K562 (cell line): Measurements from ENCODE around the gene ZP3. TPM values are rescaled to one million over a fixed set of nuclear protein-coding genes. Genes with fewer than 3 reads are reported as not detected.

Source experiments
- ARHGAP35 ChIP-seq: fragments of 450-650 bp; IDR thresholded peaks from 2 replicates; pipeline ENCODE4 v1.6.1; 2018; ENCODE audit not compliant: partially characterized antibody
- BHLHE40 ChIP-seq: IDR thresholded peaks from 2 replicates; pipeline ENCODE4 v1.6.1; 2011; ENCODE audit warnings: low read length, improper control_type of control experiment
- CBFA2T3 ChIP-seq: fragments of 450-650 bp; IDR thresholded peaks from 2 replicates; pipeline ENCODE4 v1.6.1; 2017
- CHD1 ChIP-seq: fragments of 200-600 bp; sonication (generic); IDR thresholded peaks from one replicate; pipeline ENCODE4 v1.6.1; 2012; ENCODE audit warnings: mild to moderate bottlenecking, moderate library complexity, low read length, inconsistent platforms
- EGR1 ChIP-seq: fragments of 450-650 bp; conservative IDR thresholded peaks from 2 replicates; pipeline ENCODE4 v1.6.1; 2017; ENCODE audit warnings: mild to moderate bottlenecking
- ETV6 ChIP-seq, 3 experiments: fragments of 150-350 bp in 1 of 3; sonication (generic) in 1 of 3; formaldehyde crosslinking in 1 of 3; IDR thresholded peaks; 2 replicates each; pipeline versions ENCODE4 v1.6.1 to v1.8.0; 2014 to 2022; ENCODE audit warnings: borderline replicate concordance in 2 of 3, low read depth in 2 of 3, antibody characterized with exemption in 1 of 3, low read length in 1 of 3, mild to moderate bottlenecking in 1 of 3, missing genetic modification reagents in 1 of 3
- EWSR1 ChIP-seq: fragments of 450-650 bp; IDR thresholded peaks from 2 replicates; pipeline ENCODE4 v1.6.1; 2018; ENCODE audit warnings: borderline replicate concordance, mild to moderate bottlenecking, low read depth, moderate library complexity; ENCODE audit not compliant: partially characterized antibody
- FOXA3 ChIP-seq, 2 experiments: fragments of 450-650 bp in 1 of 2; sonication (generic) in 1 of 2; formaldehyde crosslinking; IDR thresholded peaks in 1 of 2; conservative IDR thresholded peaks in 1 of 2; 2 replicates each; pipeline versions ENCODE4 v1.4.0 to v1.8.0; 2020 to 2022; ENCODE audit warnings: mild to moderate bottlenecking in 2 of 2, missing genetic modification reagents in 1 of 2
- GABPB2 ChIP-seq: fragments of 250-450 bp; sonication (Bioruptor Pico); conservative IDR thresholded peaks from 2 replicates; pipeline ENCODE4 v1.5.1; 2021; ENCODE audit warnings: mild to moderate bottlenecking
- HLTF ChIP-seq: fragments of 450-650 bp; IDR thresholded peaks from 2 replicates; pipeline ENCODE4 v1.6.1; 2016
- HMG20A ChIP-seq: fragments of 450-650 bp; formaldehyde crosslinking; conservative IDR thresholded peaks from 2 replicates; pipeline ENCODE4 v1.4.0; 2020; ENCODE audit warnings: mild to moderate bottlenecking, mixed read lengths
- KAT8 ChIP-seq: fragments of 450-650 bp; IDR thresholded peaks from 2 replicates; pipeline ENCODE4 v1.6.1; 2016; ENCODE audit warnings: low read depth, mild to moderate bottlenecking
- KHSRP ChIP-seq: fragments of 450-650 bp; IDR thresholded peaks from 2 replicates; pipeline ENCODE4 v1.6.1; 2017
- MBD2 ChIP-seq: sonication (generic); IDR thresholded peaks from 2 replicates; pipeline ENCODE4 v1.6.1; 2016; ENCODE audit warnings: low read depth, borderline replicate concordance
- MCM3 ChIP-seq: fragments of 450-650 bp; IDR thresholded peaks from 2 replicates; pipeline ENCODE4 v1.6.1; 2016
- MIER1 ChIP-seq: fragments of 450-650 bp; IDR thresholded peaks from 2 replicates; pipeline ENCODE4 v1.6.1; 2016; ENCODE audit warnings: antibody characterized with exemption, mild to moderate bottlenecking, low read depth
- PML ChIP-seq: IDR thresholded peaks from 2 replicates; pipeline ENCODE4 v1.6.1; 2012; ENCODE audit warnings: low read length, inconsistent platforms
- ZKSCAN8 ChIP-seq: fragments of 200-800 bp; sonication (Bioruptor generic); IDR thresholded peaks from 2 replicates; pipeline ENCODE4 v1.6.1; 2016; ENCODE audit warnings: missing genetic modification characterization, missing compliant biosample characterization
- ZNF830 ChIP-seq: fragments of 250-450 bp; sonication (Bioruptor Pico); IDR thresholded peaks from 2 replicates; pipeline ENCODE4 v1.5.0; 2021; ENCODE audit warnings: mild to moderate bottlenecking
- polyA plus RNA-seq, 8 experiments: library from polyadenylated mRNA; depleted of rRNA in 4 of 8; stranded (reverse) in 5 of 8; unstranded in 3 of 8; fragments of >200 nt; fragmentation: Nextera tagmentation in 2 of 8; fragmentation: Illumina TruSeq in 1 of 8; extraction: Ambion mirVana in 2 of 8; extraction: Trizol in 1 of 8; gene quantifications; 2 replicates each; pipeline versions ENCODE4 v1.2.1 to v1.2.3, GENCODE V29; 2011 to 2014; ENCODE audit warnings: inconsistent platforms in 1 of 8, missing spikeins in 1 of 8
- total RNA-seq, 7 experiments: library from RNA; depleted of rRNA in 6 of 7; stranded (reverse); fragments of >200 nt in 6 of 7; fragmentation: Illumina TruSeq in 2 of 7; extraction: Trizol in 2 of 7; gene quantifications; 2 replicates each; pipeline versions ENCODE4 v1.2.1 to v1.2.3, GENCODE V29; 2011 to 2021; ENCODE audit warnings: low replicate concordance in 1 of 7
- TF ChIP-seq, protein P1 (sequence below), 2 experiments: fragments of 450-650 bp; conservative IDR thresholded peaks; 2 replicates each; pipeline ENCODE4 v1.6.1; 2017; ENCODE audit warnings: mild to moderate bottlenecking in 2 of 2, moderate library complexity in 2 of 2
- TF ChIP-seq, protein P2 (sequence below), 2 experiments: fragments of 250-450 bp in 1 of 2; fragments of 450-650 bp in 1 of 2; sonication (Bioruptor Pico) in 1 of 2; IDR thresholded peaks; 2 replicates each; pipeline versions ENCODE4 v1.6.1 to v1.8.0; 2016 to 2021; ENCODE audit warnings: mild to moderate bottlenecking in 2 of 2, moderate library complexity in 2 of 2, missing compliant biosample characterization in 1 of 2, missing genetic modification characterization in 1 of 2
- TF ChIP-seq, protein P3 (sequence below): fragments of 250-450 bp; sonication (Bioruptor Pico); IDR thresholded peaks from 2 replicates; pipeline ENCODE4 v1.8.0; 2021; ENCODE audit warnings: moderate library complexity, mild to moderate bottlenecking, inconsistent platforms
- TF ChIP-seq, protein P4 (sequence below): sonication (generic); formaldehyde crosslinking; IDR thresholded peaks from 2 replicates; pipeline ENCODE4 v1.8.1; 2022; ENCODE audit warnings: missing genetic modification reagents
- TF ChIP-seq, protein P5 (sequence below): sonication (generic); formaldehyde crosslinking; IDR thresholded peaks from 2 replicates; pipeline ENCODE4 v1.8.0; 2022; ENCODE audit warnings: mild to moderate bottlenecking, missing genetic modification reagents

ZP3 gene
- total and polyA plus RNA-seq, 9 of the 15 experiments (the other 6 are each of a cell fraction or from before 2014, with no cell fraction given): 1.4 to 3.8 (median 2.4) TPM

DNA sequence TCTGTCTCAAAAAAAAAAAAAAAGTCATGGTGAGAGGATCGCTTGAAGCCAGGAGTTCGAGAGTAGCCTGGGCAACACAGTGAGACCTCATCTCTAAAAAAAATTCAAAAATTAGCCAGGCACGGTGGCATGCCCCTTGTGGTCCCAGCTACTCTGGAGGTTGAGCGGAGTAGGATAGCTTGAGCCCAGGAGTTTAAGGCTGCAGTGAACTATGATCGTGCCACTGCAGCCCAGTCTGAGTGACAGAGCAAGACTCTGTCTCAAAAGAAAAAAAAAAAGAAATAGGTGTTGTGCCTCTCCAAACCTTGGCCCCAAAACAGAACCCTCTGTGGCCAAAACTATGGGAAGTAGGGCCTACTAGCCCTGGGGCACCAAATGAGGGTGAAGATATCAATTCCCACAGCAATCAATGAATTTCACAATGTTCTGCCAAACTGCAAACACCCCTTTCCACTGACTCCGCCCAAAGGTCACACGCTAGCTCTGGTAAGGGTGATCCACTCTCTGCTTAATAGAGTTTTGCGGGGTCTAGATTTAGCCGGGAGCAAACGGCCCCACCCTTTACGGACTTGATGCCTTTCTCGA, 32.1 kb upstream of the ZP3 start (continued):
- no peak for TF ChIP-seq ZNF830 (CRISPR knock-in tag)
- TF ChIP-seq, protein P1, sequence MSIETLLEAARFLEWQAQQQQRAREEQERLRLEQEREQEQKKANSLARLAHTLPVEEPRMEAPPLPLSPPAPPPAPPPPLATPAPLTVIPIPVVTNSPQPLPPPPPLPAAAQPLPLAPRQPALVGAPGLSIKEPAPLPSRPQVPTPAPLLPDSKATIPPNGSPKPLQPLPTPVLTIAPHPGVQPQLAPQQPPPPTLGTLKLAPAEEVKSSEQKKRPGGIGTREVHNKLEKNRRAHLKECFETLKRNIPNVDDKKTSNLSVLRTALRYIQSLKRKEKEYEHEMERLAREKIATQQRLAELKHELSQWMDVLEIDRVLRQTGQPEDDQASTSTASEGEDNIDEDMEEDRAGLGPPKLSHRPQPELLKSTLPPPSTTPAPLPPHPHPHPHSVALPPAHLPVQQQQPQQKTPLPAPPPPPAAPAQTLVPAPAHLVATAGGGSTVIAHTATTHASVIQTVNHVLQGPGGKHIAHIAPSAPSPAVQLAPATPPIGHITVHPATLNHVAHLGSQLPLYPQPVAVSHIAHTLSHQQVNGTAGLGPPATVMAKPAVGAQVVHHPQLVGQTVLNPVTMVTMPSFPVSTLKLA (conservative IDR thresholded peaks at IDR 0.05): no peak
- TF ChIP-seq, protein P2, sequence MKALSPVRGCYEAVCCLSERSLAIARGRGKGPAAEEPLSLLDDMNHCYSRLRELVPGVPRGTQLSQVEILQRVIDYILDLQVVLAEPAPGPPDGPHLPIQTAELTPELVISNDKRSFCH (CRISPR knock-in tag; IDR thresholded peaks at IDR 0.05): no peak
- TF ChIP-seq, protein P2 (tag; IDR thresholded peaks at IDR 0.05): no peak
- no peak for TF ChIP-seq EGR1
- no peak for TF ChIP-seq FOXA3 (CRISPR knock-in tag; conservative IDR thresholded peaks at IDR 0.05 in 1 of 2, IDR thresholded peaks at IDR 0.05 in 1 of 2)
- no peak for TF ChIP-seq ZKSCAN8 (CRISPR knock-in tag)
- TF ChIP-seq HMG20A (CRISPR knock-in tag): no peak
- no peak for TF ChIP-seq CHD1
- TF ChIP-seq CBFA2T3: no peak
- no peak for TF ChIP-seq MCM3
- TF ChIP-seq ETV6 (IDR thresholded peaks at IDR 0.05; ENCODE audit: borderline replicate concordance in 1 of 2, low read depth in 2 of 2, low read length in 1 of 2): no peak
- TF ChIP-seq ETV6 (CRISPR knock-in tag; IDR thresholded peaks at IDR 0.05; ENCODE audit: borderline replicate concordance): no peak
- TF ChIP-seq BHLHE40: no peak
- TF ChIP-seq GABPB2: no peak
- TF ChIP-seq, protein P3, sequence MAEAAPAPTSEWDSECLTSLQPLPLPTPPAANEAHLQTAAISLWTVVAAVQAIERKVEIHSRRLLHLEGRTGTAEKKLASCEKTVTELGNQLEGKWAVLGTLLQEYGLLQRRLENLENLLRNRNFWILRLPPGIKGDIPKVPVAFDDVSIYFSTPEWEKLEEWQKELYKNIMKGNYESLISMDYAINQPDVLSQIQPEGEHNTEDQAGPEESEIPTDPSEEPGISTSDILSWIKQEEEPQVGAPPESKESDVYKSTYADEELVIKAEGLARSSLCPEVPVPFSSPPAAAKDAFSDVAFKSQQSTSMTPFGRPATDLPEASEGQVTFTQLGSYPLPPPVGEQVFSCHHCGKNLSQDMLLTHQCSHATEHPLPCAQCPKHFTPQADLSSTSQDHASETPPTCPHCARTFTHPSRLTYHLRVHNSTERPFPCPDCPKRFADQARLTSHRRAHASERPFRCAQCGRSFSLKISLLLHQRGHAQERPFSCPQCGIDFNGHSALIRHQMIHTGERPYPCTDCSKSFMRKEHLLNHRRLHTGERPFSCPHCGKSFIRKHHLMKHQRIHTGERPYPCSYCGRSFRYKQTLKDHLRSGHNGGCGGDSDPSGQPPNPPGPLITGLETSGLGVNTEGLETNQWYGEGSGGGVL: no peak
- TF ChIP-seq KHSRP: no peak
- TF ChIP-seq, protein P4, sequence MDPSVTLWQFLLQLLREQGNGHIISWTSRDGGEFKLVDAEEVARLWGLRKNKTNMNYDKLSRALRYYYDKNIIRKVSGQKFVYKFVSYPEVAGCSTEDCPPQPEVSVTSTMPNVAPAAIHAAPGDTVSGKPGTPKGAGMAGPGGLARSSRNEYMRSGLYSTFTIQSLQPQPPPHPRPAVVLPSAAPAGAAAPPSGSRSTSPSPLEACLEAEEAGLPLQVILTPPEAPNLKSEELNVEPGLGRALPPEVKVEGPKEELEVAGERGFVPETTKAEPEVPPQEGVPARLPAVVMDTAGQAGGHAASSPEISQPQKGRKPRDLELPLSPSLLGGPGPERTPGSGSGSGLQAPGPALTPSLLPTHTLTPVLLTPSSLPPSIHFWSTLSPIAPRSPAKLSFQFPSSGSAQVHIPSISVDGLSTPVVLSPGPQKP (CRISPR knock-in tag): no peak
- no peak for TF ChIP-seq MIER1
- TF ChIP-seq HLTF: no peak
- no peak for TF ChIP-seq EWSR1
- TF ChIP-seq, protein P5, sequence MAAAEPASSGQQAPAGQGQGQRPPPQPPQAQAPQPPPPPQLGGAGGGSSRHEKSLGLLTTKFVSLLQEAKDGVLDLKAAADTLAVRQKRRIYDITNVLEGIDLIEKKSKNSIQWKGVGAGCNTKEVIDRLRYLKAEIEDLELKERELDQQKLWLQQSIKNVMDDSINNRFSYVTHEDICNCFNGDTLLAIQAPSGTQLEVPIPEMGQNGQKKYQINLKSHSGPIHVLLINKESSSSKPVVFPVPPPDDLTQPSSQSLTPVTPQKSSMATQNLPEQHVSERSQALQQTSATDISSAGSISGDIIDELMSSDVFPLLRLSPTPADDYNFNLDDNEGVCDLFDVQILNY: no peak
- TF ChIP-seq PML: no peak
- no peak for TF ChIP-seq ARHGAP35
- TF ChIP-seq MBD2: no peak
- no peak for TF ChIP-seq KAT8
